ENCODE measurements around the gene CDPF1. TPM values are rescaled to one million over a fixed set of nuclear protein-coding genes. Genes with fewer than 3 reads are reported as not detected.

CDPF1 gene
- total RNA-seq, 5 donors from 2014 or later (not counting 1 experiment from before 2014, with no cell fraction given): 5.8 to 15.3 (median 11.5) TPM

GRCh38 chr22:46234969-46235368 lies 15.1 kb downstream of the CDPF1 start:
- Histone ChIP-seq H3K4me1 (ENCODE audit: control insufficient read depth in 1 of 2, extremely low read depth in 1 of 2, insufficient read depth in 2 of 2, low read length in 2 of 2) (peaks cover 7 to 11% of the 10 kb centered on the region in 2 experiments), H3K36me3 (ENCODE audit: control insufficient read depth in 2 of 2, extremely low read depth in 1 of 2, insufficient read depth in 1 of 2, low read length in 1 of 2) (peaks cover 0 to 8% of the 10 kb centered on the region in 2 donors), H3K9me3 (no peaks in the 10 kb centered on the region), H3K27ac (ENCODE audit: low read length) (no peak overlapping the region), H3K27me3 (replicated peaks in 1 of 2; ENCODE audit: control insufficient read depth in 2 of 2, extremely low read depth in 1 of 2, insufficient read depth in 2 of 2, low read length in 1 of 2) (no peaks in the 10 kb centered on the region), H3K4me3 (ENCODE audit: control insufficient read depth in 1 of 2, extremely low read depth in 1 of 2, low read length in 1 of 2) (no peak overlapping the region)
- 98% methylated on average over 9 of the region's 12 CpGs for WGBS (ENCODE audit: insufficient coverage)
- Mint-ChIP-seq H3K27me3 (no peaks in the 10 kb centered on the region), H3K4me3 (no peak overlapping the region), H3K4me1 (peaks cover 6 to 11% (median 11%) of the 10 kb centered on the region in 3 donors), H3K36me3 (peaks cover 30% of the 10 kb centered on the region), H3K9me3 (no peaks in the 10 kb centered on the region), H3K27ac (no peak overlapping the region)
- no peak for DNase-seq
- ATAC-seq (replicated peaks in 1 of 4): no peak
- ChIA-PET CTCF (no interaction called here), POLR2A (no interaction called here)

DNA sequence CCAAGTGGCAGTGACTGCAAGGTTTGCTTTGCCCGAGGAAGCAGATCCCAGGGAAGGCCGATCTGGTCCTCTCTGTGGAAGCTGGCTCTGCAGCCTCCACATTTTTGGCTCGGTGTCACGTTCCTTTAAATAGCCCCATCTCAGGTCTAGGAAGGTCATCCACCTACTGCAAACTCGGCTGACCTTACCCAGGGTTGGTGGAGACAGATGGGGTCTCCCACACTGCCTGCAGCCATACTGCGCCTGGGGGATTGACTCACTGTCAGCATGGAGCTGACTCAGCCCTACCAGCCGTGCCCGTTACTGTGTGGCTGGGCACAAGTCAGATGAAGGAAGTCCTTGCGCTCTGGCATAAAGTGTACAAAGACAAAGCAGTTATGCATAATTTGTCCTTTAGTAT lies 16.9 kb downstream of the CDPF1 start:
- Mint-ChIP-seq H3K27ac (no peak overlapping the region), H3K4me3 (no peak overlapping the region), H3K9me3 (no peaks in the 10 kb centered on the region), H3K27me3 (no peaks in the 10 kb centered on the region), H3K36me3 (peaks cover 29% of the 10 kb centered on the region), H3K4me1 (peaks cover 0 to 1% (median 0%) of the 10 kb centered on the region in 3 donors)
- H3K36me3 ChIP-seq (ENCODE audit: control insufficient read depth in 2 of 2, extremely low read depth in 1 of 2, insufficient read depth in 1 of 2, low read length in 1 of 2): peaks cover 0 to 8% of the 10 kb centered on the region in 2 donors
- WGBS (ENCODE audit: insufficient coverage): 75% methylated on average over 8 of the region's 9 CpGs
- no peaks in the 10 kb centered on the region for H3K4me1 ChIP-seq (ENCODE audit: control insufficient read depth in 1 of 2, extremely low read depth in 1 of 2, insufficient read depth in 2 of 2, low read length in 2 of 2)
- no peaks in the 10 kb centered on the region for H3K9me3 ChIP-seq
- ChIA-PET POLR2A (no interaction called here), CTCF (no interaction called here)
- DNase-seq (no peak), ATAC-seq (replicated peaks in 1 of 4) (no peak)
- no peak overlapping the region for H3K4me3 ChIP-seq (ENCODE audit: control insufficient read depth in 1 of 2, extremely low read depth in 1 of 2, low read length in 1 of 2)
- H3K27ac ChIP-seq (ENCODE audit: low read length): no peak overlapping the region
- H3K27me3 ChIP-seq (replicated peaks in 1 of 2; ENCODE audit: control insufficient read depth in 2 of 2, extremely low read depth in 1 of 2, insufficient read depth in 2 of 2, low read length in 1 of 2): no peaks in the 10 kb centered on the region

DNA sequence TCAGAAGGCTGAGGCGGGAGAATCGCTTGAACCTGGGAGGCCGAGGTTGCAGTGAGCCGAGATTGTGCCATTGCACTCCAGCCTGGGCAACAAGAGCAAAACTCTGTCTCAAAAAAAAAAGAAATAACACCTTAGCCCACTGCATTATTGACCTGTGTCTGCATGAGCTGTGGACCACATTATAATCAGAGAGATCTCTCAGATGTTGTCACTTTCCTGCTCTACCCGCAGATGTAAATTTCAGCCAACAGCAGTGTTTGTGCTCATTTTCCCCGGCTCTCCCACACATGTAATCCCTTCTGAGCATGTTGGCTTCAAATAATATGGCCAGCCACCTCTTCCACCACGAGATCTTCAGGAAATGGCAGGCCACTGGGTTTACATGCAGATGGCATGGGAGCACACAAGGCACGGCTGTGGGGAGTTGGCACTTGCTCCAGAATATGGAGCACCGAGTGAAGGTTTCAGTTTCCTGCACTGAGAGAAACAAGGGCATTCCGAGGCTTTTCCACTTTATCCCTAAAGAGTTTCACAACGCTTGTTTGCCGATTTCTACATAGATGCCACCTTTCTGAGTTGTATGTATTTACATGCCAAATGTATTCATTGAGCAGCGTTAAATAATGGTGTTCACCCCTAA lies 19.7 kb downstream of the CDPF1 start:
- POLR2A ChIA-PET: no interaction called here

GRCh38 chr22:46229701-46230100 lies 20.4 kb downstream of the CDPF1 start:
- Histone ChIP-seq H3K36me3 (ENCODE audit: control insufficient read depth in 2 of 2, extremely low read depth in 1 of 2, insufficient read depth in 1 of 2, low read length in 1 of 2) (peaks cover 0 to 2% of the 10 kb centered on the region in 2 donors), H3K4me3 (ENCODE audit: control insufficient read depth in 1 of 2, extremely low read depth in 1 of 2, low read length in 1 of 2) (no peak overlapping the region), H3K27me3 (replicated peaks in 1 of 2; ENCODE audit: control insufficient read depth in 2 of 2, extremely low read depth in 1 of 2, insufficient read depth in 2 of 2, low read length in 1 of 2) (no peaks in the 10 kb centered on the region), H3K27ac (ENCODE audit: low read length) (no peak overlapping the region), H3K4me1 (ENCODE audit: control insufficient read depth in 1 of 2, extremely low read depth in 1 of 2, insufficient read depth in 2 of 2, low read length in 2 of 2) (no peaks in the 10 kb centered on the region), H3K9me3 (no peaks in the 10 kb centered on the region)
- Mint-ChIP-seq H3K4me3 (no peak overlapping the region), H3K4me1 (no peaks in the 10 kb centered on the region), H3K27ac (no peak overlapping the region), H3K9me3 (no peaks in the 10 kb centered on the region), H3K36me3 (peaks cover 14% of the 10 kb centered on the region), H3K27me3 (no peaks in the 10 kb centered on the region)
- no peak for DNase-seq
- ChIA-PET POLR2A (no interaction called here), CTCF (no interaction called here)
- WGBS (ENCODE audit: insufficient coverage): 95% methylated on average over 6 of the region's 8 CpGs
- no peak for ATAC-seq (replicated peaks in 1 of 4)

More for the DNA sequence above, 19.7 kb downstream of the CDPF1 start:
- Mint-ChIP-seq H3K9me3 (no peaks in the 10 kb centered on the region), H3K27ac (no peak overlapping the region), H3K27me3 (no peaks in the 10 kb centered on the region), H3K36me3 (peaks cover 17% of the 10 kb centered on the region), H3K4me3 (no peak overlapping the region), H3K4me1 (no peaks in the 10 kb centered on the region)
- no peaks in the 10 kb centered on the region for H3K4me1 ChIP-seq (ENCODE audit: control insufficient read depth in 1 of 2, extremely low read depth in 1 of 2, insufficient read depth in 2 of 2, low read length in 2 of 2)
- WGBS (ENCODE audit: insufficient coverage): 91% methylated on average over 10 of the region's 13 CpGs
- CTCF ChIA-PET: no interaction called here
- no peak overlapping the region for H3K4me3 ChIP-seq (ENCODE audit: control insufficient read depth in 1 of 2, extremely low read depth in 1 of 2, low read length in 1 of 2)
- no peaks in the 10 kb centered on the region for H3K9me3 ChIP-seq
- H3K36me3 ChIP-seq (ENCODE audit: control insufficient read depth in 2 of 2, extremely low read depth in 1 of 2, insufficient read depth in 1 of 2, low read length in 1 of 2): peaks cover 0 to 4% of the 10 kb centered on the region in 2 donors
- no peak for DNase-seq
- no peak overlapping the region for H3K27ac ChIP-seq (ENCODE audit: low read length)
- H3K27me3 ChIP-seq (replicated peaks in 1 of 2; ENCODE audit: control insufficient read depth in 2 of 2, extremely low read depth in 1 of 2, insufficient read depth in 2 of 2, low read length in 1 of 2): no peaks in the 10 kb centered on the region
- ATAC-seq (replicated peaks in 1 of 4): no peak

DNA sequence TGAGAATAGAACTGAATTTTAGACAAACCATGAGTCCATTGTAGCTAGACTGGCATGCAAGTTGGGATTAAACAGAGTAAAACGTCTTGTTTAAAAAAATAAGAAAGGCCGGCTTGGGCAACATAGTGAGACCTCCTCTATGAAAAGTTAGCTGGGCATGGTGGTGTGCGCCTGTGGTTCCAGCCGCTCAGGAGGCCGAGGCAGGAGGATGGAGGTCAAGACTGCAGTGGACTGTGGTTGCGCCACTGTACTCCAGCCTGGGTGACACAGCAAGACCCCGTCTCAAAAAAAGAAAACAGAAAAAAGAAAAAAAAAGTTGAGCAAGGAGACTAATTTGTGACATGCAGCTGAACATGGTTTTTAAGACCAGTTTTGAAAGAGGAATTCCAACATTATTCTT lies 23.5 kb downstream of the CDPF1 start:
- H3K27ac ChIP-seq (ENCODE audit: low read length): no peak overlapping the region
- ChIA-PET CTCF (no interaction called here), POLR2A (no interaction called here)
- no peak for DNase-seq
- no peak overlapping the region for H3K4me3 Mint-ChIP-seq
- H3K4me1 Mint-ChIP-seq: no peaks in the 10 kb centered on the region
- H3K4me1 ChIP-seq (ENCODE audit: control insufficient read depth in 1 of 2, extremely low read depth in 1 of 2, insufficient read depth in 2 of 2, low read length in 2 of 2): no peaks in the 10 kb centered on the region
- peaks cover 0 to 7% of the 10 kb centered on the region in 2 donors for H3K36me3 ChIP-seq (ENCODE audit: control insufficient read depth in 2 of 2, extremely low read depth in 1 of 2, insufficient read depth in 1 of 2, low read length in 1 of 2)
- no peak overlapping the region for H3K4me3 ChIP-seq (ENCODE audit: control insufficient read depth in 1 of 2, extremely low read depth in 1 of 2, low read length in 1 of 2)
- H3K27ac Mint-ChIP-seq: no peak overlapping the region
- 92% methylated on average over 6 of the region's 7 CpGs for WGBS (ENCODE audit: insufficient coverage)
- H3K27me3 ChIP-seq (replicated peaks in 1 of 2; ENCODE audit: control insufficient read depth in 2 of 2, extremely low read depth in 1 of 2, insufficient read depth in 2 of 2, low read length in 1 of 2): no peaks in the 10 kb centered on the region
- no peaks in the 10 kb centered on the region for H3K27me3 Mint-ChIP-seq
- H3K9me3 ChIP-seq: no peaks in the 10 kb centered on the region
- H3K36me3 Mint-ChIP-seq: peaks cover 11% of the 10 kb centered on the region
- no peaks in the 10 kb centered on the region for H3K9me3 Mint-ChIP-seq
- no peak for ATAC-seq (replicated peaks in 1 of 4)

DNA sequence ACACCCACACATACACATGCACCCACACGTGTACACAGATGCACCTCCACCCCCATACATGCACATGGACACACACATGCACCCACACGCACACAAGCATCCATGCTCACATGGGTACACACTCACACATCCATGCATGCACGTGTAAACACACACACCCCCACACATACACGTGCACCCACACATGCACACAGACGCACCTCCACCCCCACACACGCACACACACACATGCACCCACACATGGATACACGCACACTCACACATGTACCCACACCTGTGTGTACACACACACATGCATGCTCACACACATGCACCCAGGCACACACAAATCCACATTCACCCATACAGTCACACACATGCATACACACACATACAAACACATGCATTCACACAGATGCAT lies 24.5 kb downstream of the CDPF1 start:
- Histone ChIP-seq H3K27ac (ENCODE audit: low read length) (no peak overlapping the region), H3K27me3 (replicated peaks in 1 of 2; ENCODE audit: control insufficient read depth in 2 of 2, extremely low read depth in 1 of 2, insufficient read depth in 2 of 2, low read length in 1 of 2) (no peaks in the 10 kb centered on the region), H3K4me3 (ENCODE audit: control insufficient read depth in 1 of 2, extremely low read depth in 1 of 2, low read length in 1 of 2) (no peak overlapping the region), H3K36me3 (ENCODE audit: control insufficient read depth in 2 of 2, extremely low read depth in 1 of 2, insufficient read depth in 1 of 2, low read length in 1 of 2) (peaks cover 3 to 12% of the 10 kb centered on the region in 2 donors), H3K4me1 (ENCODE audit: control insufficient read depth in 1 of 2, extremely low read depth in 1 of 2, insufficient read depth in 2 of 2, low read length in 2 of 2) (no peaks in the 10 kb centered on the region), H3K9me3 (no peaks in the 10 kb centered on the region)
- no peaks in the 10 kb centered on the region for H3K9me3 Mint-ChIP-seq
- 97% methylated on average over 7 of the region's 7 CpGs for WGBS (ENCODE audit: insufficient coverage)
- H3K27me3 Mint-ChIP-seq: no peaks in the 10 kb centered on the region
- ATAC-seq (replicated peaks in 1 of 4) (no peak), DNase-seq (no peak)
- CTCF ChIA-PET: no interaction called here
- no peak overlapping the region for H3K4me3 Mint-ChIP-seq
- no peaks in the 10 kb centered on the region for H3K4me1 Mint-ChIP-seq
- peaks cover 16% of the 10 kb centered on the region for H3K36me3 Mint-ChIP-seq
- POLR2A ChIA-PET: no interaction called here
- H3K27ac Mint-ChIP-seq: no peak overlapping the region

GRCh38 chr22:46224898-46225290 lies 25.2 kb downstream of the CDPF1 start:
- WGBS (ENCODE audit: insufficient coverage): 94% methylated on average over 6 of the region's 10 CpGs
- POLR2A ChIA-PET: no interaction called here
- CTCF ChIA-PET: no interaction called here
- H3K4me3 ChIP-seq (ENCODE audit: control insufficient read depth in 1 of 2, extremely low read depth in 1 of 2, low read length in 1 of 2): no peak overlapping the region
- peaks cover 3 to 16% of the 10 kb centered on the region in 2 donors for H3K36me3 ChIP-seq (ENCODE audit: control insufficient read depth in 2 of 2, extremely low read depth in 1 of 2, insufficient read depth in 1 of 2, low read length in 1 of 2)
- H3K4me1 Mint-ChIP-seq: peaks cover 0 to under 1% (median 0%) of the 10 kb centered on the region in 3 donors
- no peaks in the 10 kb centered on the region for H3K4me1 ChIP-seq (ENCODE audit: control insufficient read depth in 1 of 2, extremely low read depth in 1 of 2, insufficient read depth in 2 of 2, low read length in 2 of 2)
- H3K9me3 ChIP-seq: no peaks in the 10 kb centered on the region
- H3K27ac Mint-ChIP-seq: no peak overlapping the region
- DNase-seq (no peak), ATAC-seq (replicated peaks in 1 of 4) (no peak)
- H3K36me3 Mint-ChIP-seq: peaks cover 16% of the 10 kb centered on the region
- no peaks in the 10 kb centered on the region for H3K27me3 Mint-ChIP-seq
- H3K27ac ChIP-seq (ENCODE audit: low read length): no peak overlapping the region
- H3K4me3 Mint-ChIP-seq: no peak overlapping the region
- no peaks in the 10 kb centered on the region for H3K27me3 ChIP-seq (replicated peaks in 1 of 2; ENCODE audit: control insufficient read depth in 2 of 2, extremely low read depth in 1 of 2, insufficient read depth in 2 of 2, low read length in 1 of 2)
- no peaks in the 10 kb centered on the region for H3K9me3 Mint-ChIP-seq

All from T-cell (primary cell).